Thoracic aorta endothelial cell (primary cell): ENCODE results near the gene NRBF2. TPM values are rescaled to one million over a fixed set of nuclear protein-coding genes. Genes with fewer than 3 reads are reported as not detected.

Experiments
- small RNA-seq: library from RNA; depleted of rRNA; stranded (forward); fragments of <200 nt; gene quantifications from one replicate; pipeline ENCODE3, GENCODE V24; 2012
- total RNA-seq: library from RNA; depleted of rRNA; stranded (reverse); fragments of >200 nt; gene quantifications from 2 replicates; pipeline ENCODE4 v1.2.3, GENCODE V29; 2012

The NRBF2 gene
- total RNA-seq: 19.7 and 21.3 TPM in 2 replicates

DNA sequence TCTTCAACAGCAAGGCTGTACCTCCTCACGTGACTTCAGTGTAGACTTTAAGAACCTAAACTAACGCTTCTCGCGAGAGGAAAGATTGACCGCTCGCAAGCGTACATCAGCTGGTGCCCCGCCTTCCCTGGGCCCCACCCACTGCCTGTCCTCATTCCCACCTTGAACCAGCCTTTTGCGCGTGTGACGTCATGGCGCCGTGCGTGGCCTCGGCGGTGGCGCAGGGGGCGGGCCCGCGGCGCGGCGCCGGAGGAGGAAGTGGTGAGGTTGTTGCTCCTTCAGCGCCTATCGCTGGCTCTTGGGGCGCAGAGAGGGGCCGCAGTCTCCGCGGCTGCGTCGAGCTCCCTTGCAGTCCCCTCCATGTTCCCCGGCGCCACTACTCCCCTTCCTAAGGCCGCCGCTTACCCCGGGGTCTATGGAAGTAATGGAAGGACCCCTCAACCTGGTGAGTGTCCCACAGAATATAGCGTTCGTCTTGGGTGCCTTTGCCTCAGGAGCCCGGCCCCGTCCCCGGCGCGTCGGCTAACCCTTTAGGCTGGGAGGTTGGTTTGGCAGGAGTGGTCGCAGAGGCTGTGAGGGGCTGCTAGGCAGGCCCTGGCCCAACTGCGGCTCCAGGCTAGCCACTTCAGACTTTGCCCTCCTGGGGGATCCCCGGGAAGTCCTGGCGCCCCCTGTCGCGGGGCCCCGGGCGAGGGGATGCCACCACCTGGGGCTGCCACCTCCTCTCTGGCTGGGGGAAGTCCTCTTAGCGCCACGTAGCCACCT, at the start of gene NRBF2:
TSS of gene NRBF2 (plus strand) at position 273 of the 765 bp plus-strand sequence. CDS start at position 416, 143 bp downstream.

Small RNAs within 50 kb of the gene (small RNA-seq; reads per million reads assigned to genes)
- not detected for gene RNU6-543P
